Brain microvascular endothelial cell (primary cell): ENCODE measurements around the gene BRMS1L.
"Not testable (repeated sequence)": the region's sequence is repeated elsewhere in the genome, so short reads cannot be mapped to it uniquely, and the experiment has no call there.

Experiments
- DNase-seq: peaks from one replicate; pipeline ENCODE4 v3.0.0-alpha.2; 2020
- H3K27ac ChIP-seq: fragments of 250-450 bp; sonication (Bioruptor Pico); 2 replicates; pipeline ENCODE4 v1.5.1; 2020; ENCODE audit warnings: mild to moderate bottlenecking, moderate library complexity
- H3K27me3 ChIP-seq: fragments of 250-450 bp; sonication (Bioruptor Pico); replicated peaks from 2 replicates; pipeline ENCODE4 v1.5.1; 2020; ENCODE audit warnings: mild to moderate bottlenecking
- H3K36me3 ChIP-seq: fragments of 250-450 bp; sonication (Bioruptor Pico); replicated peaks from 2 replicates; pipeline ENCODE4 v1.5.1; 2020; ENCODE audit warnings: mild to moderate bottlenecking
- H3K4me3 ChIP-seq: 2 replicates; pipeline ENCODE4 v1.5.1; 2011; ENCODE audit warnings: low read depth, mild to moderate bottlenecking, control low read depth, low read length, moderate library complexity
- CTCF ChIP-seq: IDR thresholded peaks from 2 replicates; pipeline ENCODE4 v1.5.1; 2011; ENCODE audit warnings: low read depth, mild to moderate bottlenecking, moderate library complexity, low read length, control low read depth, inconsistent platforms; ENCODE audit errors: missing control alignments
- in situ Hi-C: cut with HindIII; loops from 2 replicates; pipeline ENCODE4 v1.10.0; 2017; ENCODE audit warnings: low sequenced_read_pairs, low pct_ligation_motif_present

Gene BRMS1L

GRCh38 chr14:35819591-35820540 is 6.3 kb upstream of the BRMS1L start:
- in situ Hi-C loops, result no loop called here
- H3K36me3 ChIP-seq, result no peaks in the 10 kb centered on the region

GRCh38 chr14:35821564-35822411 is 4.3 kb upstream of the BRMS1L start:
- in situ Hi-C loops, result no loop called here
- DNase-seq, result peak; percentile 34

More at GRCh38 chr14:35819591-35820540, 6.3 kb upstream of the BRMS1L start:
- H3K27me3 ChIP-seq, result no peaks in the 10 kb centered on the region
- no peak for TF ChIP-seq CTCF
- no peak overlapping the region for H3K4me3 ChIP-seq
- no peak for DNase-seq
- no peak overlapping the region for H3K27ac ChIP-seq

GRCh38 chr14:35822501-35822900 is 3.6 kb upstream of the BRMS1L start:
- H3K36me3 ChIP-seq, result no peaks in the 10 kb centered on the region
- H3K27ac ChIP-seq, result no peak overlapping the region
- H3K4me3 ChIP-seq, result no peak overlapping the region
- no peak for DNase-seq
- no peaks in the 10 kb centered on the region for H3K27me3 ChIP-seq
- TF ChIP-seq CTCF, result no peak
- in situ Hi-C loops, result no loop called here

More at GRCh38 chr14:35821564-35822411, 4.3 kb upstream of the BRMS1L start:
- Histone ChIP-seq H3K27ac (no peak overlapping the region), H3K36me3 (no peaks in the 10 kb centered on the region), H3K4me3 (no peak overlapping the region), H3K27me3 (no peaks in the 10 kb centered on the region)
- TF ChIP-seq CTCF, result peak; percentile 91

GRCh38 chr14:35824446-35825165 is 1.5 kb upstream of the BRMS1L start:
- H3K36me3 ChIP-seq, H3K27ac ChIP-seq, H3K27me3 ChIP-seq, H3K4me3 ChIP-seq, DNase-seq, in situ Hi-C loops: not testable (repeated sequence)

GRCh38 chr14:35825968-35826217 is 245 bp upstream of the BRMS1L start:
- in situ Hi-C loops, result no loop called here
- H3K4me3 ChIP-seq, result peak overlapping the region; percentile 78
- no peak for TF ChIP-seq CTCF
- H3K27ac ChIP-seq, result peak overlapping the region; percentile 31
- H3K36me3 ChIP-seq, result no peaks in the 10 kb centered on the region
- no peak for DNase-seq
- no peaks in the 10 kb centered on the region for H3K27me3 ChIP-seq
